DOHH2 (cell line): ENCODE results near the gene ALK.

ENCODE experiments used
- EZH2phosphoT487 ChIP-seq: fragments of 200-600 bp; sonication (generic); IDR thresholded peaks from 2 replicates; pipeline ENCODE4 v1.6.1; 2017; ENCODE audit warnings: borderline replicate concordance, mild to moderate bottlenecking, antibody characterized with exemption, low read length, moderate library complexity, mixed read lengths
- TF ChIP-seq, protein P1 (sequence below): fragments of 200-600 bp; sonication (generic); IDR thresholded peaks from one replicate; pipeline ENCODE4 v1.5.1; 2014; ENCODE audit warnings: antibody characterized with exemption, mild to moderate bottlenecking, low read depth, low read length; ENCODE audit not compliant: poor library complexity, severe bottlenecking

DNA sequence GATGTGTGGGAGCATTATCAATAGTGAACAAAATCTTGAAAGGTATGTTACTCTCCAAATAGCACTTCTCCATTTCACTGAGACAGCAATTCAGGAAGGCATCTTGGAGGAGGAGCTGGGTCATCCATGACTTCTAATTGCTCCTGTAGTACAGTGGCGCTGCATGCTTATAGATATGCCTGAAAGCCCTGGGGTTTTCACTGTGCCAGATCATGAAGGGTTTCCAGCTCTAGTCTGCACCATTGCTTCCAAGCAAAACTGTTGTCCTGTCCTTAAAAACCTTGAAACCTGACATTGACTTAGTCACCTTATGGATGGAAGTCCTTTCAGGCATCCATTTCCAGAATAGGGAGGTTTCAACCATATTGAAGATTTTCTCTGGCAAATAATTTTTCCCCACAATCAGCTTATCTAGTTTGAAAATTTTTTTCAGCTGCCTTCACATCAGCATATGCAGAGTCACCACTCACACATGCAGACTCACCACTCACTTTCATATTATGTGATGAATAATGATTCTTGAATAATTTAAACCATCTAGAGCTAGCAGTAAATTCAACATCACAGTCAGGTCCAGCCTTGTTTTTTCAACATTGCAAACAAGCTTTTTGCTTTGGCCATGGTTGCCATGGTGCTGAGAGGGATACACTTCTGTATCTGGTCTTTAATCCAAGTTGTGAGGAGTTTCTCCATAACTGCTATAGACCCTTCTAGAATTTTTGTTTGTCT lies 509.0 kb downstream of the ALK start:
- TF ChIP-seq, protein P1, sequence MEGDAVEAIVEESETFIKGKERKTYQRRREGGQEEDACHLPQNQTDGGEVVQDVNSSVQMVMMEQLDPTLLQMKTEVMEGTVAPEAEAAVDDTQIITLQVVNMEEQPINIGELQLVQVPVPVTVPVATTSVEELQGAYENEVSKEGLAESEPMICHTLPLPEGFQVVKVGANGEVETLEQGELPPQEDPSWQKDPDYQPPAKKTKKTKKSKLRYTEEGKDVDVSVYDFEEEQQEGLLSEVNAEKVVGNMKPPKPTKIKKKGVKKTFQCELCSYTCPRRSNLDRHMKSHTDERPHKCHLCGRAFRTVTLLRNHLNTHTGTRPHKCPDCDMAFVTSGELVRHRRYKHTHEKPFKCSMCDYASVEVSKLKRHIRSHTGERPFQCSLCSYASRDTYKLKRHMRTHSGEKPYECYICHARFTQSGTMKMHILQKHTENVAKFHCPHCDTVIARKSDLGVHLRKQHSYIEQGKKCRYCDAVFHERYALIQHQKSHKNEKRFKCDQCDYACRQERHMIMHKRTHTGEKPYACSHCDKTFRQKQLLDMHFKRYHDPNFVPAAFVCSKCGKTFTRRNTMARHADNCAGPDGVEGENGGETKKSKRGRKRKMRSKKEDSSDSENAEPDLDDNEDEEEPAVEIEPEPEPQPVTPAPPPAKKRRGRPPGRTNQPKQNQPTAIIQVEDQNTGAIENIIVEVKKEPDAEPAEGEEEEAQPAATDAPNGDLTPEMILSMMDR = no peak
- no peak for TF ChIP-seq EZH2phosphoT487
